Measurements from ENCODE around the gene CLDN19.
"Not testable (repeated sequence)": the region's sequence is repeated elsewhere in the genome, so short reads cannot be mapped to it uniquely, and the experiment has no call there.

The CLDN19 gene

GRCh38 chr1:42737986-42738677, 1.9 kb downstream of the CLDN19 start:
- no peak for DNase-seq (ENCODE audit: low read depth)

GRCh38 chr1:42737257-42737656, 2.8 kb downstream of the CLDN19 start:
- no peak for DNase-seq (ENCODE audit: low read depth)

GRCh38 chr1:42736571-42737200, 3.4 kb downstream of the CLDN19 start:
- no peak for DNase-seq (ENCODE audit: low read depth)

GRCh38 chr1:42736152-42736551, 3.9 kb downstream of the CLDN19 start:
- DNase-seq (ENCODE audit: low read depth): no peak

- DNase-seq (ENCODE audit: low read depth): no peak
These were observed 4.4 kb downstream of the CLDN19 start for GRCh38 chr1:42735477-42736105.

- DNase-seq (ENCODE audit: low read depth): no peak
These were observed 5.0 kb downstream of the CLDN19 start for GRCh38 chr1:42735056-42735455.

GRCh38 chr1:42734201-42735035, 5.6 kb downstream of the CLDN19 start:
- DNase-seq (ENCODE audit: low read depth): no peak

- no peak for DNase-seq (ENCODE audit: low read depth)
These were observed 6.4 kb downstream of the CLDN19 start for GRCh38 chr1:42733415-42734200.

- DNase-seq (ENCODE audit: low read depth): no peak
These were observed 7.8 kb downstream of the CLDN19 start for GRCh38 chr1:42732126-42732680.

- DNase-seq (ENCODE audit: low read depth): no peak
These were observed 8.5 kb downstream of the CLDN19 start for GRCh38 chr1:42731585-42731984.

- DNase-seq (ENCODE audit: low read depth): no peak
These were observed 9.0 kb downstream of the CLDN19 start for GRCh38 chr1:42730988-42731387.

GRCh38 chr1:42730002-42730401, 10.0 kb downstream of the CLDN19 start:
- no peak for DNase-seq (ENCODE audit: low read depth)

- not testable (repeated sequence) for DNase-seq (ENCODE audit: low read depth)
These were observed 14.2 kb downstream of the CLDN19 start for GRCh38 chr1:42725820-42726219.

- DNase-seq (ENCODE audit: low read depth): no peak
These were observed 16.5 kb downstream of the CLDN19 start for GRCh38 chr1:42723511-42723910.

GRCh38 chr1:42722403-42722802, 17.6 kb downstream of the CLDN19 start:
- not testable (repeated sequence) for DNase-seq (ENCODE audit: low read depth)

- no peak for DNase-seq (ENCODE audit: low read depth)
These were observed 18.1 kb downstream of the CLDN19 start for GRCh38 chr1:42721926-42722325.

GRCh38 chr1:42720868-42721267, 19.2 kb downstream of the CLDN19 start:
- DNase-seq (ENCODE audit: low read depth): no peak

GRCh38 chr1:42714441-42714840, 25.6 kb downstream of the CLDN19 start:
- not testable (repeated sequence) for DNase-seq (ENCODE audit: low read depth)

GRCh38 chr1:42713293-42713692, 26.7 kb downstream of the CLDN19 start:
- DNase-seq (ENCODE audit: low read depth): no peak

GRCh38 chr1:42712808-42713207, 27.2 kb downstream of the CLDN19 start:
- DNase-seq (ENCODE audit: low read depth): not testable (repeated sequence)

GRCh38 chr1:42703888-42704464, 36.1 kb downstream of the CLDN19 start:
- DNase-seq (ENCODE audit: low read depth): no peak

Measured in GM04503 (cell line).